Thymus (tissue), 11 donors: ENCODE measurements around the gene CCR5AS.

Experiments
- DNase-seq, 9 donors: peaks; one replicate each; pipeline ENCODE4 v3.0.0-alpha.2; 2013; ENCODE audit warnings: low spot score in 9 of 9, low read depth in 6 of 9, missing footprints in 1 of 9
- H3K27ac ChIP-seq, 2 donors: one replicate each; pipeline ENCODE4 v1.5.1; 2013; ENCODE audit warnings: control low read depth in 1 of 2, low read depth in 1 of 2, low read length in 1 of 2, mild to moderate bottlenecking in 1 of 2, moderate library complexity in 1 of 2
- H3K27me3 ChIP-seq, 2 donors: one replicate each; pipeline ENCODE4 v1.5.1; 2013; ENCODE audit warnings: low read length in 1 of 2; ENCODE audit not compliant: control insufficient read depth in 2 of 2, insufficient read depth in 1 of 2
- H3K36me3 ChIP-seq, 2 donors: one replicate each; pipeline ENCODE4 v1.5.1; 2013; ENCODE audit warnings: low read length in 1 of 2, mild to moderate bottlenecking in 1 of 2, moderate library complexity in 1 of 2; ENCODE audit not compliant: control insufficient read depth in 2 of 2, insufficient read depth in 2 of 2
- H3K4me1 ChIP-seq, 2 donors: one replicate each; pipeline ENCODE4 v1.5.1; 2013; ENCODE audit warnings: low read length in 2 of 2; ENCODE audit not compliant: control insufficient read depth in 2 of 2, insufficient read depth in 2 of 2
- H3K4me3 ChIP-seq, 2 donors: one replicate each; pipeline ENCODE4 v1.5.1; 2013; ENCODE audit warnings: low read length in 2 of 2, control low read depth in 1 of 2, mild to moderate bottlenecking in 1 of 2
- H3K9me3 ChIP-seq, 2 donors: one replicate each; pipeline ENCODE4 v1.5.1; 2013; ENCODE audit warnings: low read length in 1 of 2, mild to moderate bottlenecking in 1 of 2; ENCODE audit not compliant: control insufficient read depth in 2 of 2, insufficient read depth in 1 of 2
- WGBS: extraction: QIAGEN DNeasy Blood & Tissue Kit; methylation state at CpG from one replicate; pipeline ENCODE4 v1.1.7; 2013; 5-methylcytosine and 5-hydroxymethylcytosine counted together
- donor health status: healthy.

Gene CCR5AS

DNA sequence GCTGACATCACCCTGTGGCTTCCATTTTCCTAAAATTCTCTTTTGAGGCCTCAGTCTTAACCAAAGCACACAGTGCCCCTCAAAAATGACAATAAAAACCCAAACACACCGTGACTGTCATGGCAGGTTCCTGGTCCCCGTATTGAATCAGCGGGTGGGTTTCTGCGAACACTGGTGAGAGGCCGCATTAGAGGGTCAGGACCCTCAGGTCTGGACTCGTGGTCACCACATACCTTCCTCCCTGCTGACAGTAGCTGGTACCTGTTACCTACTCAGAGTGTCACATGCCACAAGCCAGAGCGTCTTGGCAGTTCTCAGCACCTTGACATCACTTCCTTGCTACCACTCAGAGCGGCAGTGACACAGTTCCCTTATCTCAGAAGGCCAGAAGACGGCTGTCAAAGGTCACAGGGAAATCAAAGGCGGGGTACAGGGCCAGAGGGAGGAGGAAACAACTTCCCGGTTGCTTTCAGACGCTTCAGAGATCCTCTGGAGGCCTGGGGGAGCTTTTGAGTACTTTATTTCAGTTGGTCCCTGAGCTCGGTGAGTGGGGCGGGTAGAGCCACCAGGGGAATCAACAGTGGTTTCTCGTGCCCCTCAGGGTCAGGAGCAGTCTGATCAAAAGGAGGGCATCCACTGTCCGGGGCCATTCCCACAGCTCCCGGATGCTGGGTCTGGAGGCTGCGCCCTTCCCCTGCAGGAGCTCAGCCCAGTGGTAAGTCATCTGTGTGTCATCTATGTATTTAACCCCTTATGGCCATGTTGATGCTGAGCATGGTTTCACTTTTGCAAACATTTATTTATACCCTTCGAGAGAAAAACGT, at the start of gene CCR5AS, which contains the start of gene CCRL2:
Gene CCR5AS, minus strand, starts transcription at position 279 of the 824 bp plus-strand sequence.
Gene CCRL2, plus strand, starts transcription at position 472 of the 824 bp plus-strand sequence. CDS start 821 bp downstream, outside the sequence.
- DNase-seq, result peak in 8 of 9 donors; percentile 43 to 85 (median 62)
- peak within 1 kb of the TSS; percentile 90 to 92 for H3K27ac ChIP-seq
- 28% methylated on average over 20 of the region's 20 CpGs for WGBS

GRCh38 chr3:46456118-46456517, 49.3 kb upstream of the CCR5AS start:
- 97% methylated on average over 14 of the region's 14 CpGs for WGBS
- Histone ChIP-seq H3K36me3 (no peaks in the 10 kb centered on the region), H3K4me3 (no peak overlapping the region), H3K9me3 (no peaks in the 10 kb centered on the region), H3K4me1 (peaks cover 0 to 3% of the 10 kb centered on the region in 2 donors), H3K27ac (no peak overlapping the region), H3K27me3 (no peaks in the 10 kb centered on the region)
- no peak for DNase-seq

More for the DNA sequence above, at the start of gene CCR5AS, which contains the start of gene CCRL2:
- Histone ChIP-seq H3K36me3 (peaks cover 0 to 5% of the 10 kb centered on the region in 2 donors), H3K9me3 (peaks cover 0 to 6% of the 10 kb centered on the region in 2 donors), H3K4me1 (peaks cover 22 to 41% of the 10 kb centered on the region in 2 donors), H3K4me3 (peak within 1 kb of the TSS; percentile 62 to 65), H3K27me3 (no peaks in the 10 kb centered on the region)

- no peak overlapping the region for H3K4me3 ChIP-seq
- no peaks in the 10 kb centered on the region for H3K9me3 ChIP-seq
- no peak for DNase-seq
- no peaks in the 10 kb centered on the region for H3K36me3 ChIP-seq
- H3K27me3 ChIP-seq, result no peaks in the 10 kb centered on the region
- H3K4me1 ChIP-seq, result peaks cover 0 to 3% of the 10 kb centered on the region in 2 donors
- no peak overlapping the region for H3K27ac ChIP-seq
- 93% methylated on average over 21 of the region's 21 CpGs for WGBS
These were observed 48.6 kb upstream of the CCR5AS start for GRCh38 chr3:46455231-46456115.

DNA sequence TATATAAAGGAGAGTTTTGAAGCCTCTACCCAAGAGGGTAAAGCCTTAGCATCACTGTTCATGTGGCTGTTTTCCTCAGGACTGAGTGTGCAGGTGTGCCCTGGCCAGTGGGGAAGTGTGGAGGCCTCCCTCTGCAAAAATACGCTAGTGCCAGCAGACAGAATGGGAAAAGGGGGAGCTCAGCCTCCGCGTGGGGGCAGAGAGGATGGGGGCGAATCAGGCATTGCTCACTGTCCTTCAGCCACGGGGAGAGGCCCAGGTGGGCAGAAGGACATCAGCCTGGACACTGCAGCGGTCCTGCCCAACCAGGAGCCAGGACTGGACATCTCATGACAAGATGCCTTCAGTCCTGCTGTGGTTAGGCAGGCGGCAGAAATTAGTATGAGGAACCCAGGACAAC, 47.7 kb upstream of the CCR5AS start:
- Histone ChIP-seq H3K27ac (no peak overlapping the region), H3K9me3 (no peaks in the 10 kb centered on the region), H3K36me3 (no peaks in the 10 kb centered on the region), H3K4me1 (peaks cover 0 to 3% of the 10 kb centered on the region in 2 donors), H3K4me3 (no peak overlapping the region), H3K27me3 (no peaks in the 10 kb centered on the region)
- WGBS, result 86% methylated on average over 7 of the region's 7 CpGs
- DNase-seq, result no peak

- no peak for DNase-seq
- Histone ChIP-seq H3K27me3 (no peaks in the 10 kb centered on the region), H3K36me3 (no peaks in the 10 kb centered on the region), H3K4me3 (no peak overlapping the region), H3K27ac (no peak overlapping the region), H3K9me3 (no peaks in the 10 kb centered on the region), H3K4me1 (peaks cover 0 to 3% of the 10 kb centered on the region in 2 donors)
- 32% methylated on average over 3 of the region's 3 CpGs for WGBS
These were observed 47.3 kb upstream of the CCR5AS start for GRCh38 chr3:46454209-46454595.

- no peaks in the 10 kb centered on the region for H3K9me3 ChIP-seq
- 77% methylated on average over 7 of the region's 7 CpGs for WGBS
- DNase-seq, result peak in 1 of 9 donors; percentile 22
These were observed 46.8 kb upstream of the CCR5AS start for GRCh38 chr3:46453526-46454208.

GRCh38 chr3:46449755-46450552, 43.1 kb upstream of the CCR5AS start:
- Histone ChIP-seq H3K36me3 (no peaks in the 10 kb centered on the region), H3K27ac (no peak overlapping the region), H3K9me3 (no peaks in the 10 kb centered on the region), H3K4me1 (peaks cover 0 to 3% of the 10 kb centered on the region in 2 donors), H3K4me3 (no peak overlapping the region), H3K27me3 (no peaks in the 10 kb centered on the region)
- DNase-seq, result no peak
- 86% methylated on average over 14 of the region's 14 CpGs for WGBS

More at GRCh38 chr3:46453526-46454208, 46.8 kb upstream of the CCR5AS start:
- Histone ChIP-seq H3K4me1 (peaks cover 0 to 3% of the 10 kb centered on the region in 2 donors), H3K27me3 (no peaks in the 10 kb centered on the region), H3K36me3 (no peaks in the 10 kb centered on the region), H3K27ac (no peak overlapping the region), H3K4me3 (no peak overlapping the region)

GRCh38 chr3:46448721-46449120, 41.9 kb upstream of the CCR5AS start:
- Histone ChIP-seq H3K4me1 (peaks cover 0 to under 1% of the 10 kb centered on the region in 2 donors), H3K4me3 (no peak overlapping the region), H3K9me3 (peaks cover 0 to under 1% of the 10 kb centered on the region in 2 donors), H3K27me3 (no peaks in the 10 kb centered on the region), H3K36me3 (no peaks in the 10 kb centered on the region), H3K27ac (no peak overlapping the region)
- DNase-seq, result no peak
- 93% methylated on average over 17 of the region's 17 CpGs for WGBS
